ENCODE data around the gene GIMD1. TPM values are rescaled to one million over a fixed set of nuclear protein-coding genes. Genes with fewer than 3 reads are reported as not detected.
"Not testable (repeated sequence)": the region's sequence is repeated elsewhere in the genome, so short reads cannot be mapped to it uniquely, and the experiment has no call there.

The GIMD1 gene
- total RNA-seq, 8 experiments from 2014 or later, result 0.20 TPM; not detected in 7

DNA sequence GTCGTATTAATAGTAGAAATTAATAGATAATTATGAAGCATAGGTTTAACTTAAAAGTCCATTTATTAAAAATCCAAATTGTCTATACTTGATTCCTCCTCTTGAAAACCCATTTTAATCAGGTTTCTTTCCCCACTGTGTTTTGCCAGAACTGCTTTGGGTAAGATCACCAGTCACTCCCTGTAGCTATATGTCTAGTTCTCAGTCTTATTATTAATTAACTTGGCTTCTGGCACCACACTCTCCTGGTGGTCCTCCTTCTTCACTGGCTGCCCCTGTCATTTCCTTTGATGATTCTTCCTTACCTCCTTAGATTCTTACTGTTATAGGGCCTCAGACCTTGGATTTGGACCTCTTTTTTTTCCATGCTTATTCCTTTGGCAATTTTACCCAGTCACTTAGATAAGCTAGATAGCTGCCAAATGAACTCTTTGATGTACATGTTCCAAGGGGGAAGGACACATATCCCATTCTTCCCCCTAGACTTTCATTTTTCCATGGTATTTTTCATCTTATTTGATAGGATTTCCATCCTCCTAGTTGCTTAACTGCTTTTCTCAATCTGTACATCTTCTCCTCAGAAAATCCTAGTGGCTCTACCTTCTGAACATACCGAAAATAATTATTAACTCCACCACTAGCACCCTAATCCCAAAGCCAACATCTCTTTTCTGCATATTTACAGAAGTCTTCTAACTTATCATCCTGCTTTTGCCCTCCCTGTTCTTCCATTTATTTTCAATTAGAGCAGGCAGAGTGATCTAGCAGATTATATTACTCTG, 24.5 kb downstream of the GIMD1 start:
- Histone ChIP-seq H3K4me1 (replicated peaks in 1 of 2) (no peaks in the 10 kb centered on the region), H3K27ac (no peak overlapping the region), H3K4me3 (no peak overlapping the region)
- no peak for ATAC-seq (replicated peaks in 6 of 8)
- in situ Hi-C loops (cut with MboI; ENCODE audit: low pct_unique_long_range_greater_than_20kb in 2 of 9, low sequenced_read_pairs in 9 of 9, unreplicated experiment in 9 of 9), result no loop called here
- 83 to 100% (median 100%) methylated on average over 1 to 2 of the region's 2 CpGs for WGBS, 10 experiments

DNA sequence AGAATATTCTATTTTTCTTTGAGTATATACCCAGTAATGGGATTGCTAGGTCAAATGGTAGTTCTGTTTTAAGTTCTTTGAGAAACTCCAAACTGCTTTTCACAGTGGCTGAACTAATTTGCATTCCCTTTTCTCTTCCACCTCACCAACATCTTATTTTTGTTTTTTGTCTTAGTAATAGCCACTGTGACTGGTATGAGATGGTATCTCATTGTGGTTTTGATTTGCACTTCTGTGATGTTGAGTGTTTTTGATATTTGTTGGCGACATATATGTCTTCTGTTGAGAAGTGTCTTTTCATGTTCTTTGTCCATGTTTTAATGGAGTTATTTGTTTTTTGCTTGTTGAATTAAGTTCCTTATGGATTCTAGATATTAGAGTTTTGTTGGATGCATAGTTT, 27.8 kb downstream of the GIMD1 start:
- 90 to 100% (median 100%) methylated on average over 1 of the region's 1 CpG; no CpG with 5 or more reads in 1 of the 10 experiments for WGBS, 10 experiments
- in situ Hi-C loops (cut with MboI; ENCODE audit: low pct_unique_long_range_greater_than_20kb in 2 of 9, low sequenced_read_pairs in 9 of 9, unreplicated experiment in 9 of 9), result no loop called here
- ATAC-seq (replicated peaks in 6 of 8), result no peak
- no peak overlapping the region for H3K4me3 ChIP-seq
- H3K4me1 ChIP-seq (replicated peaks in 1 of 2), result no peaks in the 10 kb centered on the region
- no peak overlapping the region for H3K27ac ChIP-seq

DNA sequence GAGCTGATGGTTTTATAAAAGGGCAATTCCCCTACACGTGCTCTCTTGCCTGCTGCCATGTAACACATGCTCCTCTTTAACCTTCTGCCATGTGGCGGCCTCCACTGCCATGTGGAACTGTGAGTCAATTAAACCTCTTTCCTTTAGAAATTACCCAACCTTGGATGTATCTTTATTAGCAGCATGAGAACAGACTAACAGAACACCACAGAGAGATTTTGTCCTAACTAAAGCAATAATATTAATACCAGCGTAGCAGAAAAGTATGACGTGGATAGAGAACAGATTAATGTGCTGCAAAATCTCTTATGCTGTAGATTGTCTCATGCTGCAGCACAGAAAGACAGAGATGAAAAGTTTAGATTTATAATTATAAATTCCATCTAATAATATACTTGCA, 29.1 kb downstream of the GIMD1 start:
- in situ Hi-C loops (cut with MboI; ENCODE audit: low pct_unique_long_range_greater_than_20kb in 2 of 9, low sequenced_read_pairs in 9 of 9, unreplicated experiment in 9 of 9), result no loop called here
- Histone ChIP-seq H3K4me3 (no peak overlapping the region), H3K4me1 (replicated peaks in 1 of 2) (no peaks in the 10 kb centered on the region), H3K27ac (no peak overlapping the region)
- WGBS, 10 experiments, result 50 to 100% (median 95%) methylated on average over 1 to 4 of the region's 4 CpGs
- ATAC-seq (replicated peaks in 6 of 8), result no peak

DNA sequence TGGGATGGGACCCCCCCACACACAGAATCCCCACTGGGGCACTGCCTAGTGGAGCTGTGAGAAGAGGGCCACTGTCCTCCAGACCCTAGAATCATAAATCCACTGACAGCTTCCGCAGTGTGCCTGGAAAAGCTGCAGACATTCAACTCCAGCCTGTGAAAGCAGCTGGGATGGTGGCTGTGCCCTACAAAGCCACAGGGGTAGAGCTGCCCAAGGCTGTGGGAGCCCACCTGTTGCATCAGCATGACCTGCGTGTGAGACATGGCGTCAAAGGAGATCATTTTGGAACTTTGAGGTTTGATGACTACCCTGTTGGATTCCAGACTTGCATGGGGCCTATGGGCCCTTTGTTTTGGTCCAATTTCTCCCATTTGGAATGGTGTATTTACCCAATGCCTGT, 29.9 kb downstream of the GIMD1 start:
- Histone ChIP-seq H3K4me3 (no peak overlapping the region), H3K4me1 (replicated peaks in 1 of 2) (no peaks in the 10 kb centered on the region), H3K27ac (no peak overlapping the region)
- no peak for ATAC-seq (replicated peaks in 6 of 8)
- in situ Hi-C loops (cut with MboI; ENCODE audit: low pct_unique_long_range_greater_than_20kb in 2 of 9, low sequenced_read_pairs in 9 of 9, unreplicated experiment in 9 of 9), result no loop called here
- 97 to 100% (median 100%) methylated on average over 1 to 3 of the region's 3 CpGs; no CpG with 5 or more reads in 6 of the 10 experiments for WGBS, 10 experiments

DNA sequence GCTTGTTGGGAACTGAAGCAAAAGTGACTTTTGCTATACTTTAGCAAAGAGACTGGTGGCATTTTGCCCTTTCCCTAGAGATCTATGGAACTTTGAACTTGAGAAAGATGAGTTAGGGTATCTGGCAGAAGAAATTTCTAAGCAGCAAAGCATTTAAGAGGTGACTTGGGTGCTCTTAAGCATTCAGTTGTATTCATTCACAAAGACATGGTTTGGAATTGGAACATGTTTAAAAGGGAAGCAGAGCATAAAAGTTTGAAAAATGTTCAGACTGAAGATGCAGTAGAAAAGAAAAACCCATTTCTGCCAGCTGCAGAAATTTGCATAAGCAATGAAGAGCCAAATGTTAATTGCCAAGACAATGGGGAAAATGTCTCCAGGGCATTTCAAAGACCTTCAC, 30.7 kb downstream of the GIMD1 start:
- ATAC-seq (replicated peaks in 6 of 8), result no peak
- in situ Hi-C loops (cut with MboI; ENCODE audit: low pct_unique_long_range_greater_than_20kb in 2 of 9, low sequenced_read_pairs in 9 of 9, unreplicated experiment in 9 of 9), result no loop called here
- H3K4me3 ChIP-seq, result no peak overlapping the region
- no peak overlapping the region for H3K27ac ChIP-seq
- no peaks in the 10 kb centered on the region for H3K4me1 ChIP-seq (replicated peaks in 1 of 2)

DNA sequence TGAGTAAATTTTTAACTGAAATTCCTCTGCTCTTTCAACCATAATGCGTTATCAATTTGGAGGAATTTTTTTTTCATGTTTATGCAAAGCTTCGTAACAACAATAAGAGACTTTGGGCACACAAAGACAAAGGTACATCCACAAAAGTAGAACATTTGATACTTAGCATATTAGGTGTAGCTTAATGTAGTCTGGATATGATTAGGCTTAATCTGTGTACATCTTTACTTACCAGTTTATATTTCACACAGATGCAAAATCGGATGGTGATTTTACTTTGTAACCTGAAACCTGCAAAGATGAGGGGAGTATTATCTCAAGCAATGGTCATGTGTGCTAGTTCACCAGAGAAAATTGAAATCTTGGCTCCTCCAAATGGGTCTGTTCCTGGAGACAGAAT, 32.0 kb downstream of the GIMD1 start:
- H3K27ac ChIP-seq, result no peak overlapping the region
- peak in 1 of 8 experiments; percentile 54 for ATAC-seq (replicated peaks in 6 of 8)
- WGBS, 10 experiments, result 17 to 100% (median 92%) methylated on average over 1 to 3 of the region's 3 CpGs
- H3K4me3 ChIP-seq, result no peak overlapping the region
- no peaks in the 10 kb centered on the region for H3K4me1 ChIP-seq (replicated peaks in 1 of 2)
- in situ Hi-C loops (cut with MboI; ENCODE audit: low pct_unique_long_range_greater_than_20kb in 2 of 9, low sequenced_read_pairs in 9 of 9, unreplicated experiment in 9 of 9), result no loop called here

DNA sequence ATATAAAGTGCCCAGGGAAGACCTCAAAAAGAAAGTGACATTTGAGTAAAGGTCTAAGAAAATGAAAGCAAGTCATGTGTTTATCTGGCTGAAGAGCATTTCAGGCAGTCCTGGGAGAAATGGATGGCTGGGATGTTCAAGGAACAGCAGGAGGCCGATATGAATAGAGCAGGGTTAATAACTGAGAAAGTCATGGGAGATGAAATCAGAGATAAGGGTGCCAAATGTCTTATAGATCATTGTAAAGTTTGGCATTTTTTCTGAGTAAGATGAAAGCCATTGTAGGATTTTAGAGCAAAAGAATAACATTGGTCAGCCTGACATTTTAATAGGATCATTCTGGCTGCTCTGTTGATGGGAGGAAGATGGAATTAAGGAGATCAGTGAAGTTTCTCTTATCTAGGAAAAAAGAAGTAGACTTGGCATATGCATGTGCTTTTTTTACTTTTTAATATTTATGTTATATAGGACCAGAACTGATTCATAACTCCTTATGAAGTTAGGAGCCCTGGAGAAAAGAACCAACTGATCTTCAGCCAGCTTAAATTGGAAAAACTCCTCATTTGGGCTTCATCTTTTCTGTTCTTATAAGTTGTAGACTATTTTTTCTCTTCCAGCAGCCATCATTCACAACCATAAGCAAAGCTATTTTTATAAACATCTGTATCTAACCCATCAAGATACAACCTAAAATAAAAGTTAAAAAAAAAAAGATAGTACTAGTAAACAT, 33.7 kb downstream of the GIMD1 start:
- in situ Hi-C loops (cut with MboI; ENCODE audit: low pct_unique_long_range_greater_than_20kb in 2 of 9, low sequenced_read_pairs in 9 of 9, unreplicated experiment in 9 of 9), result no loop called here
- Histone ChIP-seq H3K4me1 (replicated peaks in 1 of 2) (no peaks in the 10 kb centered on the region), H3K4me3 (no peak overlapping the region), H3K27ac (no peak overlapping the region)
- 14 to 100% (median 80%) methylated on average over 1 of the region's 1 CpG for WGBS, 10 experiments
- ATAC-seq (replicated peaks in 6 of 8), result no peak

DNA sequence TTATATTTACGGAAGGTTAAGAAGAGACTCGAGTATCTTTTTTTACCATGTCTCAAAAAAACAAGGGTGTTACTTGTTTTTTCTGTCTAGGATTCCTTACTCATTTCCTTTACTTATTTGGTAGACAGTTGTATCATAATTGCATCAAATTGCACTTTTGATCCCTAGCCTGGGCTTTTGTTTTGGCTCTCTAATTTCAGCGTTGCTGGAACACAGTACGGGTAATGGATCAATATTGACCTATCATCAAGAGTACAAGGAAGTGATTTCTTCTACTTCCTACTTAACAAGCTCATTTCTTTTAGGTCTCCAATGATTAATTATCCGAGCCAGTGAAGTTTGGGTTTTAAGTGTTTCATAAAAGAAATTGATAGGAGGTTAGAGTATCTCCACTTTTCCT, 35.4 kb downstream of the GIMD1 start:
- ATAC-seq (replicated peaks in 6 of 8), result no peak
- Histone ChIP-seq H3K27ac (no peak overlapping the region), H3K4me3 (no peak overlapping the region), H3K4me1 (replicated peaks in 1 of 2) (no peaks in the 10 kb centered on the region)
- 91 to 100% (median 99%) methylated on average over 2 to 5 of the region's 5 CpGs for WGBS, 10 experiments
- in situ Hi-C loops (cut with MboI; ENCODE audit: low pct_unique_long_range_greater_than_20kb in 2 of 9, low sequenced_read_pairs in 9 of 9, unreplicated experiment in 9 of 9), result no loop called here

DNA sequence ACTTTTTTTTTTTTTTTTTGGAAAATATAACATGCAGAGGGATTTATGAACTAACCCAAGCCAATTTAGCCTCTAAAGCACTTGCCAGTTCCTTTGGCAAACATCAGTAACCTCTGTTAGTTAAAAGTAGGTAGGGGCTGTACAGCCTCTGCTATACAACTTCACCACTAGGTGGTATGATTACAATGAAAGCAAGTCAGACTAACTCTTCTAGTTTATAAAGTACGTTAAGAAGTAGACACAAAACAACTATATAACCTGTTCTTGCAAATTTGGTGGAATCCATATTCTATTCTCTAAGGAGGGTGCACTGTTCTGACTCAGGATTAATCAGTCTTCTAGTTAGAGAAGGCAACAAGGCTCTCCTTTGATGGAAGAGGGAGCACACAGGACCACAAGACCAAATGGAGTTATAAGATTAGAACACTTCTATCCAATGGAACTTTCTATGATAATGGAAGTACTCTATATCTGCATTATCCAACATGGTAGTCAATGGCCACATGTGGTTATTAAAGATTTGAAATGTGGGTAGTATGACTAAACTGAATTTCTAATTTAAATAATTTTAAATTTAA, 39.4 kb downstream of the GIMD1 start:
- no peak overlapping the region for H3K27ac ChIP-seq
- ATAC-seq (replicated peaks in 6 of 8), result peak in 5 of 8 experiments; percentile 44 to 84 (median 78)
- H3K4me1 ChIP-seq (replicated peaks in 1 of 2), result no peaks in the 10 kb centered on the region
- H3K4me3 ChIP-seq, result no peak overlapping the region
- in situ Hi-C loops (cut with MboI; ENCODE audit: low pct_unique_long_range_greater_than_20kb in 2 of 9, low sequenced_read_pairs in 9 of 9, unreplicated experiment in 9 of 9), result no loop called here
- WGBS, 10 experiments, result 0 to 60% (median 38%) methylated on average over 1 of the region's 1 CpG; no CpG with 5 or more reads in 3 of the 10 experiments

DNA sequence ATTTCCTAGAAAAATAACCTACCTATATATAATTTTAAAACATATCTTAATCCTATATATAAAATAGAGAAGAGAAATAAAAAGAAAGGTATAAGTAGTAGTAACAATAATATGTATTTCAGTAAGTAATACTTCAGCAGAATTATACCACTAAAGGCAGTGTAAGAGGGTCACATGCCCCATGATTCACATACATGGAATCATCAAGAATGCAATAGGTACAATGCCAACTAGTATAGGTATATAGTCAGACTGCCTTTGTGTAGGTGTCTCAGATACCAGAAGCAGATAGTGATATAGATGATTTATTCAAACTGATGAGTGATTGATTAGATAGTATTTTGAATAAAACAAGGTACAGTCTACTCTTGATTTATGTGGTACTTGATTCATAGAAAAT, 42.8 kb downstream of the GIMD1 start:
- H3K4me1 ChIP-seq (replicated peaks in 1 of 2), result no peaks in the 10 kb centered on the region
- ATAC-seq (replicated peaks in 6 of 8), result no peak
- no peak overlapping the region for H3K4me3 ChIP-seq
- in situ Hi-C loops (cut with MboI; ENCODE audit: low pct_unique_long_range_greater_than_20kb in 2 of 9, low sequenced_read_pairs in 9 of 9, unreplicated experiment in 9 of 9), result no loop called here
- no peak overlapping the region for H3K27ac ChIP-seq

DNA sequence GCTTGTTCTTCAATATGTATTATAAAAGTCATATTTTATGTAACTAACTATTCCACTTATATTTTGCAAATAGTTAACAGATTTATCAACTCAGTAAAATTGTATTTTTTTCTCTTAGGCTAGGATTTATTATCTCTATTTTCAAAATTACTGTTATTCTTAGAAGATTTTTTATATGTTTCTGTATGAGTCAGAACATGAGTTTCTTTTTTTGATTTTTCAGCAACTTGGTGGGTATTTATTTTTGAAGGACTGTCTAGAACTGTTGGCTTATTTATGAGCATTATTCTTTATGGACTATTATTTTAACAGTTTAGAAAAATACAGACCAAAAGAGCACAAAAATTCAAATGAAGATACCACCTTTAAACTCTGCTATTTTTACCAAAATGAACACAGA, 45.5 kb downstream of the GIMD1 start:
- ATAC-seq (replicated peaks in 6 of 8), result no peak
- Histone ChIP-seq H3K27ac (no peak overlapping the region), H3K4me1 (replicated peaks in 1 of 2) (peaks cover 2 to 5% of the 10 kb centered on the region in 2 donors), H3K4me3 (no peak overlapping the region)
- in situ Hi-C loops (cut with MboI; ENCODE audit: low pct_unique_long_range_greater_than_20kb in 2 of 9, low sequenced_read_pairs in 9 of 9, unreplicated experiment in 9 of 9), result no loop called here

DNA sequence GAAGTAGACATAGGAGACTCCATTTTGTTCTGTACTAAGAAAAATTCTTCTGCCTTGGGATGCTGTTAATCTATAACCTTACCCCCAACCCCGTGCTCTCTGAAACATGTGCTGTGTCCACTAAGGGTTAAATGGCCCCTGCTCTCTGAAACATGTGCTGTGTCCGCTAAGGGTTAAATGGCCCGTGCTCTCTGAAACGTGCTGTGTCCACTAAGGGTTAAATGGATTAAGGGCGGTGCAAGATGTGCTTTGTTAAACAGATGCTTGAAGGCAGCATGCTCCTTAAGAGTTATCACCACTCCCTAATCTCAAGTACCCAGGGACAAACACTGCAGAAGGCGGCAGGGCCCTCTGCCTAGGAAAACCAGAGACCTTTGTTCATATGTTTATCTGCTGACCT, 46.8 kb downstream of the GIMD1 start:
- H3K27ac ChIP-seq; in situ Hi-C loops (cut with MboI; ENCODE audit: low pct_unique_long_range_greater_than_20kb in 2 of 9, low sequenced_read_pairs in 9 of 9, unreplicated experiment in 9 of 9); ATAC-seq (replicated peaks in 6 of 8); H3K4me3 ChIP-seq: not testable (repeated sequence)
- H3K4me1 ChIP-seq (replicated peaks in 1 of 2), result peaks cover 10 to 13% of the 10 kb centered on the region in 2 donors
- 43 to 82% (median 73%) methylated on average over 1 to 3 of the region's 6 CpGs; no CpG with 5 or more reads in 6 of the 10 experiments for WGBS, 10 experiments

DNA sequence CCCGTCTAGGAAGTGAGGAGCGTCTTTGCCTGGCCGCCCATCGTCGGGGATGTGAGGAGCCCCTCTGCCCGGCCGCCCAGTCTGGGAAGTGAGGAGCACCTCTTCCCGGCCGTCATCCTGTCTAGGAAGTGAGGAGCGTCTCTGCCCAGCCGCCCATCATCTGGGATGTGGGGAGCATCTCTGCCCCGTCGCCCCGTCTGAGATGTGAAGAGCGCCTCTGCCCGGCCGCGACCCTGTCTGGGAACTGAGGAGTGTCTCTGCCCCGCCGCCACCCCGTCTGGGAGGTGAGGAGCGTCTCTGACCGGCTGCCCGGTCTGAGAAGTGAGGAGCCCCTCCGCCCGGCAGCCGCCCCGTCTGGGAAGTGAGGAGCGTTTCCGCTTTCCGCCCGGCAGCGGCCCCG, 47.4 kb downstream of the GIMD1 start:
- WGBS, 10 experiments, result no CpG with 5 or more reads among the region's 34 CpGs
- in situ Hi-C loops (cut with MboI; ENCODE audit: low pct_unique_long_range_greater_than_20kb in 2 of 9, low sequenced_read_pairs in 9 of 9, unreplicated experiment in 9 of 9); ATAC-seq (replicated peaks in 6 of 8); H3K4me3 ChIP-seq; H3K27ac ChIP-seq: not testable (repeated sequence)
- H3K4me1 ChIP-seq (replicated peaks in 1 of 2), result peaks cover 10 to 13% of the 10 kb centered on the region in 2 donors
